ENCODE results near the gene HMOX1. TPM values are rescaled to one million over a fixed set of nuclear protein-coding genes. Genes with fewer than 3 reads are reported as not detected.

HMOX1 gene
- total and polyA plus RNA-seq, 4 donors, result 18.7 to 108 (median 59.7) TPM

DNA sequence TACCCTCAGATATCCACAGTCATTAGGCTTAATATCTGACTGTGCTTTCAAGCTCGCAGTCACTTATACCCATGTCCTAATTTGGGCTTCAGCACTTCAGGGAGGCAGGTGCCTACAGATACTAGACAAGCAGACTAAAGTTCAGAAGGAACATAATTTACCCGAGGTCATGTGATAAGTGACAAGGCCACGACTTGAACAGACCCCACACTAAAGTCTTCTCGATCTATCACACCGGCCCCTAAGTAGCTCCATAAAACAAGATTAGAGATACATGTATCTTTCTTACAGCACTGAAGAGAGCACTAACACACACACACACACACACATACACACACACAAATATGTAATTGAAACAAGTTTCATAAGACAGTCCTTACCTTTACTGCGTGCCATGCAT lies 48.6 kb upstream of the HMOX1 start:
- TF ChIP-seq FOXA1 (IDR thresholded peaks at IDR 0.05) (no peak), JUND (IDR thresholded peaks at IDR 0.05) (no peak)
- TF ChIP-seq, protein P1, sequence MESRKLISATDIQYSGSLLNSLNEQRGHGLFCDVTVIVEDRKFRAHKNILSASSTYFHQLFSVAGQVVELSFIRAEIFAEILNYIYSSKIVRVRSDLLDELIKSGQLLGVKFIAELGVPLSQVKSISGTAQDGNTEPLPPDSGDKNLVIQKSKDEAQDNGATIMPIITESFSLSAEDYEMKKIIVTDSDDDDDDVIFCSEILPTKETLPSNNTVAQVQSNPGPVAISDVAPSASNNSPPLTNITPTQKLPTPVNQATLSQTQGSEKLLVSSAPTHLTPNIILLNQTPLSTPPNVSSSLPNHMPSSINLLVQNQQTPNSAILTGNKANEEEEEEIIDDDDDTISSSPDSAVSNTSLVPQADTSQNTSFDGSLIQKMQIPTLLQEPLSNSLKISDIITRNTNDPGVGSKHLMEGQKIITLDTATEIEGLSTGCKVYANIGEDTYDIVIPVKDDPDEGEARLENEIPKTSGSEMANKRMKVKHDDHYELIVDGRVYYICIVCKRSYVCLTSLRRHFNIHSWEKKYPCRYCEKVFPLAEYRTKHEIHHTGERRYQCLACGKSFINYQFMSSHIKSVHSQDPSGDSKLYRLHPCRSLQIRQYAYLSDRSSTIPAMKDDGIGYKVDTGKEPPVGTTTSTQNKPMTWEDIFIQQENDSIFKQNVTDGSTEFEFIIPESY (IDR thresholded peaks at IDR 0.05), result no peak
- TF ChIP-seq, protein P2, sequence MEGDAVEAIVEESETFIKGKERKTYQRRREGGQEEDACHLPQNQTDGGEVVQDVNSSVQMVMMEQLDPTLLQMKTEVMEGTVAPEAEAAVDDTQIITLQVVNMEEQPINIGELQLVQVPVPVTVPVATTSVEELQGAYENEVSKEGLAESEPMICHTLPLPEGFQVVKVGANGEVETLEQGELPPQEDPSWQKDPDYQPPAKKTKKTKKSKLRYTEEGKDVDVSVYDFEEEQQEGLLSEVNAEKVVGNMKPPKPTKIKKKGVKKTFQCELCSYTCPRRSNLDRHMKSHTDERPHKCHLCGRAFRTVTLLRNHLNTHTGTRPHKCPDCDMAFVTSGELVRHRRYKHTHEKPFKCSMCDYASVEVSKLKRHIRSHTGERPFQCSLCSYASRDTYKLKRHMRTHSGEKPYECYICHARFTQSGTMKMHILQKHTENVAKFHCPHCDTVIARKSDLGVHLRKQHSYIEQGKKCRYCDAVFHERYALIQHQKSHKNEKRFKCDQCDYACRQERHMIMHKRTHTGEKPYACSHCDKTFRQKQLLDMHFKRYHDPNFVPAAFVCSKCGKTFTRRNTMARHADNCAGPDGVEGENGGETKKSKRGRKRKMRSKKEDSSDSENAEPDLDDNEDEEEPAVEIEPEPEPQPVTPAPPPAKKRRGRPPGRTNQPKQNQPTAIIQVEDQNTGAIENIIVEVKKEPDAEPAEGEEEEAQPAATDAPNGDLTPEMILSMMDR (IDR thresholded peaks at IDR 0.05; ENCODE audit: low read depth, low read length, missing input control), result no peak
- H3K36me3 ChIP-seq (ENCODE audit: control insufficient read depth in 4 of 4, insufficient read depth in 3 of 4, low read depth in 1 of 4, low read length in 3 of 4), result peaks cover 26 to 54% (median 48%) of the 10 kb centered on the region in 4 donors
- H3K27ac ChIP-seq (ENCODE audit: low read depth in 1 of 2, low read length in 2 of 2), result no peak overlapping the region
- DNase-seq (ENCODE audit: low spot score), result no peak
- H3K27me3 ChIP-seq (ENCODE audit: control insufficient read depth in 4 of 4, insufficient read depth in 4 of 4, low read length in 3 of 4), result no peaks in the 10 kb centered on the region
- peaks cover 11 to 39% (median 26%) of the 10 kb centered on the region in 4 donors for H3K4me1 ChIP-seq (ENCODE audit: control insufficient read depth in 4 of 4, insufficient read depth in 4 of 4, low read length in 3 of 4)
- 85% methylated on average over 6 of the region's 6 CpGs for WGBS
- H3K9ac ChIP-seq (ENCODE audit: low read depth in 1 of 2, low read length in 2 of 2), result no peak overlapping the region
- H3K9me3 ChIP-seq (ENCODE audit: control insufficient read depth in 4 of 4, low read length in 3 of 4), result no peaks in the 10 kb centered on the region
- no peak overlapping the region for H3K4me3 ChIP-seq (ENCODE audit: low read depth in 1 of 3, low read length in 3 of 3)

- no peak overlapping the region for H3K27ac ChIP-seq (ENCODE audit: low read depth in 1 of 2, low read length in 2 of 2)
- H3K4me1 ChIP-seq (ENCODE audit: control insufficient read depth in 4 of 4, insufficient read depth in 4 of 4, low read length in 3 of 4), result peaks cover 8 to 29% (median 21%) of the 10 kb centered on the region in 4 donors
- peaks cover 23 to 62% (median 44%) of the 10 kb centered on the region in 4 donors for H3K36me3 ChIP-seq (ENCODE audit: control insufficient read depth in 4 of 4, insufficient read depth in 3 of 4, low read depth in 1 of 4, low read length in 3 of 4)
- H3K27me3 ChIP-seq (ENCODE audit: control insufficient read depth in 4 of 4, insufficient read depth in 4 of 4, low read length in 3 of 4), result no peaks in the 10 kb centered on the region
- TF ChIP-seq, protein P3, sequence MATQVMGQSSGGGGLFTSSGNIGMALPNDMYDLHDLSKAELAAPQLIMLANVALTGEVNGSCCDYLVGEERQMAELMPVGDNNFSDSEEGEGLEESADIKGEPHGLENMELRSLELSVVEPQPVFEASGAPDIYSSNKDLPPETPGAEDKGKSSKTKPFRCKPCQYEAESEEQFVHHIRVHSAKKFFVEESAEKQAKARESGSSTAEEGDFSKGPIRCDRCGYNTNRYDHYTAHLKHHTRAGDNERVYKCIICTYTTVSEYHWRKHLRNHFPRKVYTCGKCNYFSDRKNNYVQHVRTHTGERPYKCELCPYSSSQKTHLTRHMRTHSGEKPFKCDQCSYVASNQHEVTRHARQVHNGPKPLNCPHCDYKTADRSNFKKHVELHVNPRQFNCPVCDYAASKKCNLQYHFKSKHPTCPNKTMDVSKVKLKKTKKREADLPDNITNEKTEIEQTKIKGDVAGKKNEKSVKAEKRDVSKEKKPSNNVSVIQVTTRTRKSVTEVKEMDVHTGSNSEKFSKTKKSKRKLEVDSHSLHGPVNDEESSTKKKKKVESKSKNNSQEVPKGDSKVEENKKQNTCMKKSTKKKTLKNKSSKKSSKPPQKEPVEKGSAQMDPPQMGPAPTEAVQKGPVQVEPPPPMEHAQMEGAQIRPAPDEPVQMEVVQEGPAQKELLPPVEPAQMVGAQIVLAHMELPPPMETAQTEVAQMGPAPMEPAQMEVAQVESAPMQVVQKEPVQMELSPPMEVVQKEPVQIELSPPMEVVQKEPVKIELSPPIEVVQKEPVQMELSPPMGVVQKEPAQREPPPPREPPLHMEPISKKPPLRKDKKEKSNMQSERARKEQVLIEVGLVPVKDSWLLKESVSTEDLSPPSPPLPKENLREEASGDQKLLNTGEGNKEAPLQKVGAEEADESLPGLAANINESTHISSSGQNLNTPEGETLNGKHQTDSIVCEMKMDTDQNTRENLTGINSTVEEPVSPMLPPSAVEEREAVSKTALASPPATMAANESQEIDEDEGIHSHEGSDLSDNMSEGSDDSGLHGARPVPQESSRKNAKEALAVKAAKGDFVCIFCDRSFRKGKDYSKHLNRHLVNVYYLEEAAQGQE (IDR thresholded peaks at IDR 0.05), result no peak
- no peak for TF ChIP-seq NR2F2 (IDR thresholded peaks at IDR 0.05)
- no peak for TF ChIP-seq YY1 (IDR thresholded peaks at IDR 0.05)
- no peak for TF ChIP-seq GABPA (IDR thresholded peaks at IDR 0.05 in 1 of 2, conservative IDR thresholded peaks at IDR 0.05 in 1 of 2)
- TF ChIP-seq, protein P2 (IDR thresholded peaks at IDR 0.05; ENCODE audit: low read depth, low read length, missing input control), result no peak
- no peak for TF ChIP-seq RXRA (IDR thresholded peaks at IDR 0.05)
- no peak for TF ChIP-seq TAF1 (conservative IDR thresholded peaks at IDR 0.05)
- TF ChIP-seq FOXA1 (IDR thresholded peaks at IDR 0.05), result no peak
- WGBS, result 93% methylated on average over 7 of the region's 7 CpGs
- no peaks in the 10 kb centered on the region for H3K9me3 ChIP-seq (ENCODE audit: control insufficient read depth in 4 of 4, low read length in 3 of 4)
- no peak overlapping the region for H3K9ac ChIP-seq (ENCODE audit: low read depth in 1 of 2, low read length in 2 of 2)
- no peak overlapping the region for H3K4me3 ChIP-seq (ENCODE audit: low read depth in 1 of 3, low read length in 3 of 3)
- DNase-seq (ENCODE audit: low spot score), result no peak
Observed at GRCh38 chr22:35333220-35333619, 47.7 kb upstream of the HMOX1 start.
